Smooth muscle cell (in vitro differentiated cells): ENCODE results near the gene KLF13. TPM values are rescaled to one million over a fixed set of nuclear protein-coding genes. Genes with fewer than 3 reads are reported as not detected.

Experiments used
- DNase-seq: peaks from one replicate; lab custom pipeline; 2025; ENCODE audit not compliant: unreplicated experiment; lab: John Stamatoyannopoulos, UW
- H2AFZ ChIP-seq: fragments of 200-600 bp; sonication (generic); 2 replicates; pipeline ENCODE4 v1.6.0; 2016; ENCODE audit warnings: antibody characterized with exemption, low read depth, mild to moderate bottlenecking
- H3F3A ChIP-seq: fragments of 200-600 bp; sonication (generic); 2 replicates; pipeline ENCODE4 v1.6.0; 2017; ENCODE audit warnings: antibody characterized with exemption, low read depth
- H3K27ac ChIP-seq: fragments of 200-600 bp; sonication (generic); 2 replicates; pipeline ENCODE4 v1.5.1; 2016; ENCODE audit warnings: low read depth, mild to moderate bottlenecking
- H3K27me3 ChIP-seq: fragments of 200-600 bp; sonication (generic); 2 replicates; pipeline ENCODE4 v1.6.1; 2016; ENCODE audit warnings: low read depth, mild to moderate bottlenecking
- H3K36me3 ChIP-seq: fragments of 200-600 bp; sonication (generic); 2 replicates; pipeline ENCODE4 v1.5.1; 2016; ENCODE audit warnings: low read depth
- H3K4me1 ChIP-seq: fragments of 200-600 bp; sonication (generic); 2 replicates; pipeline ENCODE4 v1.5.1; 2016; ENCODE audit warnings: low read depth
- H3K4me2 ChIP-seq: fragments of 200-600 bp; sonication (generic); 2 replicates; pipeline ENCODE4 v1.6.0; 2016; ENCODE audit warnings: mild to moderate bottlenecking
- H3K4me3 ChIP-seq: fragments of 200-600 bp; sonication (generic); 2 replicates; pipeline ENCODE4 v1.5.1; 2016; ENCODE audit warnings: mild to moderate bottlenecking
- H3K79me2 ChIP-seq: fragments of 200-600 bp; sonication (generic); 2 replicates; pipeline ENCODE4 v1.6.0; 2016; ENCODE audit warnings: low read depth, mild to moderate bottlenecking
- H3K9ac ChIP-seq: fragments of 200-600 bp; sonication (generic); 2 replicates; pipeline ENCODE4 v1.6.0; 2016; ENCODE audit warnings: low read depth
- H3K9me3 ChIP-seq: fragments of 200-600 bp; sonication (generic); replicated peaks from 2 replicates; pipeline ENCODE4 v1.5.1; 2016; ENCODE audit warnings: low read depth
- H4K20me1 ChIP-seq: fragments of 200-600 bp; sonication (generic); 2 replicates; pipeline ENCODE4 v1.6.0; 2016; ENCODE audit warnings: low read depth
- CTCF ChIP-seq: fragments of 200-600 bp; sonication (generic); IDR thresholded peaks from 2 replicates; pipeline ENCODE4 v1.5.1; 2017; ENCODE audit warnings: borderline replicate concordance, mild to moderate bottlenecking, antibody characterized with exemption; ENCODE audit not compliant: insufficient read depth, poor library complexity, severe bottlenecking
- WGBS: methylation state at CpG from one replicate; pipeline ENCODE4 v1.1.7; 2016; ENCODE audit warnings: low lambda C conversion rate; 5-methylcytosine and 5-hydroxymethylcytosine counted together
- polyA plus RNA-seq: library from polyadenylated mRNA; unstranded; fragments of >200 nt; fragmentation: Nextera tagmentation; extraction: Ambion mirVana; gene quantifications from 2 replicates; pipeline ENCODE4 v1.2.1, GENCODE V29; 2016
- total RNA-seq: library from RNA; depleted of rRNA; stranded (reverse); fragments of >200 nt; gene quantifications from 2 replicates; pipeline ENCODE4 v1.2.3, GENCODE V29; 2014

The KLF13 gene
- total and polyA plus RNA-seq, 2 experiments from 2014 or later, result 42.1 to 74.2 TPM

- Histone ChIP-seq H3F3A (peaks cover 15% of the 10 kb centered on the region), H2AFZ (no peak overlapping the region), H3K36me3 (no peaks in the 10 kb centered on the region), H3K27me3 (no peaks in the 10 kb centered on the region), H3K9ac (peak overlapping the region; percentile 87), H3K79me2 (no peaks in the 10 kb centered on the region), H3K9me3 (no peaks in the 10 kb centered on the region), H3K4me3 (peak overlapping the region; percentile 68), H3K4me2 (peak overlapping the region; percentile 99), H3K27ac (peak overlapping the region; percentile 81), H3K4me1 (no peaks in the 10 kb centered on the region), H4K20me1 (no peaks in the 10 kb centered on the region)
- WGBS, result 19% methylated on average over 2 of the region's 6 CpGs
- TF ChIP-seq CTCF, result no peak
- DNase-seq, result no peak
Measured at GRCh38 chr15:31390777-31391486, 64.3 kb downstream of the KLF13 start.

- DNase-seq, result peak; percentile 63
- no peak for TF ChIP-seq CTCF
- no peaks in the 10 kb centered on the region for H3K4me1 ChIP-seq
- no peaks in the 10 kb centered on the region for H3K79me2 ChIP-seq
- H3F3A ChIP-seq, result peaks cover 12% of the 10 kb centered on the region
- H3K27ac ChIP-seq, result peak overlapping the region; percentile 81
- H3K9me3 ChIP-seq, result no peaks in the 10 kb centered on the region
- H3K9ac ChIP-seq, result peak overlapping the region; percentile 87
- no peaks in the 10 kb centered on the region for H3K27me3 ChIP-seq
- peak overlapping the region; percentile 55 for H2AFZ ChIP-seq
- under 1% methylated on average over 63 of the region's 86 CpGs for WGBS
- H3K4me3 ChIP-seq, result peak overlapping the region; percentile 68
- peak overlapping the region; percentile 99 for H3K4me2 ChIP-seq
- no peaks in the 10 kb centered on the region for H3K36me3 ChIP-seq
- H4K20me1 ChIP-seq, result no peaks in the 10 kb centered on the region
Measured at GRCh38 chr15:31391687-31392671, 65.3 kb downstream of the KLF13 start.

GRCh38 chr15:31392761-31393401 is 66.2 kb downstream of the KLF13 start:
- no peaks in the 10 kb centered on the region for H3K27me3 ChIP-seq

More at GRCh38 chr15:31392761-31393401, 66.2 kb downstream of the KLF13 start:
- no peak for TF ChIP-seq CTCF
- Histone ChIP-seq H3K4me1 (peaks cover 7% of the 10 kb centered on the region), H3K27ac (peak overlapping the region; percentile 28), H2AFZ (no peak overlapping the region), H4K20me1 (no peaks in the 10 kb centered on the region), H3K36me3 (no peaks in the 10 kb centered on the region), H3F3A (peaks cover 8% of the 10 kb centered on the region), H3K4me3 (peak overlapping the region; percentile 68), H3K9ac (no peak overlapping the region), H3K4me2 (peak overlapping the region; percentile 99), H3K9me3 (no peaks in the 10 kb centered on the region), H3K79me2 (no peaks in the 10 kb centered on the region)
- 6% methylated on average over 32 of the region's 43 CpGs for WGBS
- no peak for DNase-seq
